Measurements from ENCODE around the gene SALL3. TPM values are rescaled to one million over a fixed set of nuclear protein-coding genes. Genes with fewer than 3 reads are reported as not detected.

The SALL3 gene
- total and polyA plus RNA-seq, 2 donors (not counting 3 experiments of a cell fraction or from before 2014, with no cell fraction given) = not detected

DNA sequence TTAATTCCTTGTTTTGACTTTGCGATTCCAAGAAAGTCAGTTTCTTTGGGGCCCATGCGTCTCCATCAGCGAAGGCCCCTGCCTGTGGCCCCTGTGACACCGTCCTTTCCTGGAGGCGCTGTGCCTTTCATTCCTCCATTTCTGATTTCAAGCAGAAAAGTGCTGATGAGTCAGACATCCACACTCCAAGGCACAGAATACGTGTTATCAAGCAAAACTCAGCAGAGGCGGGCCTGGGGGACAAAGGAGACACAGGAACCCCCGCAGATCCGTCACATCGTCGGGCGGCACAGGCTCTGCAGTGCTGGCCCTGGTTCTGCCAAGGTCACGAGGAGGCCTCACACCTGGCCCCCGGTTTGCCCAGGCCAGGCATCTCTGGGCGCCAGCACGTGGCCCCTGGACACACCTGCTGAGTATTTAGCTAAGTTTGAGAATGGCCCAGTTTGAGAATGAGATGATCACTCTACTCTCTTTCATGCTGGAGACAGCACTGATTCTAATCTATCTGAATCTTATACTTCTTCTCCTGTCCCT lies 7.2 kb upstream of the SALL3 start:
- H2AFZ ChIP-seq (ENCODE audit: low read depth, low read length) = no peak overlapping the region
- H3K79me2 ChIP-seq (ENCODE audit: control insufficient read depth, insufficient read depth, low read length) = no peaks in the 10 kb centered on the region
- H3K4me3 ChIP-seq (replicated peaks in 1 of 3; ENCODE audit: insufficient read depth in 1 of 3, low read depth in 1 of 3, low read length in 3 of 3) = no peak overlapping the region
- no peaks in the 10 kb centered on the region for H3K36me3 ChIP-seq (ENCODE audit: control insufficient read depth in 2 of 2, extremely low read depth in 1 of 2, insufficient read depth in 2 of 2, low read length in 2 of 2)
- FAIRE-seq = no peak
- no peak for TF ChIP-seq FOS (IDR thresholded peaks at IDR 0.05; ENCODE audit: borderline replicate concordance, insufficient read depth, low read length)
- TF ChIP-seq, protein P1, sequence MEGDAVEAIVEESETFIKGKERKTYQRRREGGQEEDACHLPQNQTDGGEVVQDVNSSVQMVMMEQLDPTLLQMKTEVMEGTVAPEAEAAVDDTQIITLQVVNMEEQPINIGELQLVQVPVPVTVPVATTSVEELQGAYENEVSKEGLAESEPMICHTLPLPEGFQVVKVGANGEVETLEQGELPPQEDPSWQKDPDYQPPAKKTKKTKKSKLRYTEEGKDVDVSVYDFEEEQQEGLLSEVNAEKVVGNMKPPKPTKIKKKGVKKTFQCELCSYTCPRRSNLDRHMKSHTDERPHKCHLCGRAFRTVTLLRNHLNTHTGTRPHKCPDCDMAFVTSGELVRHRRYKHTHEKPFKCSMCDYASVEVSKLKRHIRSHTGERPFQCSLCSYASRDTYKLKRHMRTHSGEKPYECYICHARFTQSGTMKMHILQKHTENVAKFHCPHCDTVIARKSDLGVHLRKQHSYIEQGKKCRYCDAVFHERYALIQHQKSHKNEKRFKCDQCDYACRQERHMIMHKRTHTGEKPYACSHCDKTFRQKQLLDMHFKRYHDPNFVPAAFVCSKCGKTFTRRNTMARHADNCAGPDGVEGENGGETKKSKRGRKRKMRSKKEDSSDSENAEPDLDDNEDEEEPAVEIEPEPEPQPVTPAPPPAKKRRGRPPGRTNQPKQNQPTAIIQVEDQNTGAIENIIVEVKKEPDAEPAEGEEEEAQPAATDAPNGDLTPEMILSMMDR (IDR thresholded peaks at IDR 0.05; ENCODE audit: extremely low read depth in 1 of 2, insufficient read depth in 1 of 2, low read depth in 1 of 2, low read length in 2 of 2) = no peak
- TF ChIP-seq EZH2 (IDR thresholded peaks at IDR 0.05; ENCODE audit: borderline replicate concordance, low read depth, low read length, severe bottlenecking) = no peak
- TF ChIP-seq, protein P2, sequence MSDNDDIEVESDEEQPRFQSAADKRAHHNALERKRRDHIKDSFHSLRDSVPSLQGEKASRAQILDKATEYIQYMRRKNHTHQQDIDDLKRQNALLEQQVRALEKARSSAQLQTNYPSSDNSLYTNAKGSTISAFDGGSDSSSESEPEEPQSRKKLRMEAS (IDR thresholded peaks at IDR 0.05; ENCODE audit: insufficient read depth, insufficient read length) = no peak
- TF ChIP-seq POLR2A (IDR thresholded peaks at IDR 0.05; ENCODE audit: low read depth, low read length) = no peak
- TF ChIP-seq MYC (IDR thresholded peaks at IDR 0.05; ENCODE audit: low read depth, low read length) = no peak
- TF ChIP-seq JUN (IDR thresholded peaks at IDR 0.05; ENCODE audit: borderline replicate concordance, insufficient read depth, insufficient read length, low read depth) = no peak
- H3K9ac ChIP-seq (replicated peaks; ENCODE audit: extremely low read depth, insufficient read depth, low read length) = no peak overlapping the region
- BruUV-seq (replicated peaks) = no TSS peak
- H3K4me2 ChIP-seq (ENCODE audit: insufficient read depth, low read length) = no peak overlapping the region
- H3K9me1 ChIP-seq (replicated peaks; ENCODE audit: control insufficient read depth, extremely low read depth, insufficient read depth, low read length) = no peaks in the 10 kb centered on the region
- CTCF ChIA-PET = no interaction called here
- no peaks in the 10 kb centered on the region for H3K9me3 ChIP-seq (replicated peaks; ENCODE audit: control insufficient read depth, insufficient read depth, low read length)
- peaks cover 47 to 49% of the 10 kb centered on the region in 2 experiments for H3K27me3 ChIP-seq (ENCODE audit: control insufficient read depth in 2 of 2, insufficient read depth in 2 of 2, low read length in 2 of 2)
- intact Hi-C loops (cut with micrococcal nuclease) = no loop called here
- POLR2A ChIA-PET = no interaction called here
- dilution Hi-C loops (cut with MboI; ENCODE audit: extremely low pct_ligation_motif_present, low sequenced_read_pairs) = no loop called here
- peaks cover 2% of the 10 kb centered on the region for H4K20me1 ChIP-seq (replicated peaks; ENCODE audit: control insufficient read depth, extremely low read depth, insufficient read depth, low read length)
- H3K4me1 ChIP-seq (ENCODE audit: control insufficient read depth, extremely low read depth, insufficient read depth, low read length) = no peaks in the 10 kb centered on the region
- no peak for DNase-seq (ENCODE audit: low read depth, low spot score)
- no peak overlapping the region for H3K27ac ChIP-seq (ENCODE audit: insufficient read depth, low read depth, low read length)

Data from endothelial cell of umbilical vein (primary cell).